Parathyroid adenoma (tissue), 2 donors: ENCODE data around the gene FCHO2.

Experiments
- H2AFZ ChIP-seq: fragments of 300-600 bp; sonication (generic); one replicate; pipeline ENCODE4 v1.7.0; 2017; ENCODE audit warnings: antibody characterized with exemption, mild to moderate bottlenecking
- H3K27ac ChIP-seq: fragments of 300-600 bp; sonication (generic); one replicate; pipeline ENCODE4 v1.7.0; 2017
- H3K27me3 ChIP-seq: fragments of 300-600 bp; sonication (generic); one replicate; pipeline ENCODE4 v1.7.0; 2017; ENCODE audit warnings: low read length; ENCODE audit not compliant: control insufficient read depth, insufficient read depth
- H3K36me3 ChIP-seq: fragments of 300-600 bp; sonication (generic); one replicate; pipeline ENCODE4 v1.7.0; 2017; ENCODE audit warnings: low read length; ENCODE audit not compliant: control insufficient read depth, insufficient read depth
- H3K4me1 ChIP-seq: fragments of 300-600 bp; sonication (generic); one replicate; pipeline ENCODE4 v1.7.0; 2017; ENCODE audit warnings: control low read depth
- H3K4me2 ChIP-seq: fragments of 300-600 bp; sonication (generic); one replicate; pipeline ENCODE4 v1.7.0; 2017; ENCODE audit warnings: low read length
- H3K4me3 ChIP-seq: fragments of 300-600 bp; sonication (generic); one replicate; pipeline ENCODE4 v1.7.0; 2017; ENCODE audit warnings: low read depth, low read length
- H3K79me2 ChIP-seq: fragments of 300-600 bp; sonication (generic); one replicate; pipeline ENCODE4 v1.7.0; 2017; ENCODE audit warnings: control low read depth
- H3K9ac ChIP-seq: fragments of 300-600 bp; sonication (generic); one replicate; pipeline ENCODE4 v1.7.0; 2017; ENCODE audit warnings: mild to moderate bottlenecking
- H3K9me3 ChIP-seq: fragments of 300-600 bp; sonication (generic); one replicate; pipeline ENCODE4 v1.7.0; 2017; ENCODE audit warnings: low read length; ENCODE audit not compliant: control insufficient read depth
- CTCF ChIP-seq: fragments of 300-600 bp; sonication (generic); IDR thresholded peaks from one replicate; pipeline ENCODE4 v1.7.0; 2017; ENCODE audit warnings: antibody characterized with exemption, mild to moderate bottlenecking
- donor health status: primary hyperparathyroidism.

FCHO2 gene

GRCh38 chr5:72985719-72986118 is 29.9 kb downstream of the FCHO2 start:
- H3K4me3 ChIP-seq, result no peak overlapping the region
- no peaks in the 10 kb centered on the region for H3K27me3 ChIP-seq
- H2AFZ ChIP-seq, result no peak overlapping the region
- no peak overlapping the region for H3K27ac ChIP-seq
- no peak overlapping the region for H3K9ac ChIP-seq
- no peaks in the 10 kb centered on the region for H3K36me3 ChIP-seq
- no peaks in the 10 kb centered on the region for H3K4me1 ChIP-seq
- H3K4me2 ChIP-seq, result no peak overlapping the region
- no peak for TF ChIP-seq CTCF
- no peaks in the 10 kb centered on the region for H3K9me3 ChIP-seq
- H3K79me2 ChIP-seq, result peaks cover 2% of the 10 kb centered on the region

- H3K9me3 ChIP-seq, result no peaks in the 10 kb centered on the region
- no peak for TF ChIP-seq CTCF
- H3K36me3 ChIP-seq, result no peaks in the 10 kb centered on the region
Observed at GRCh38 chr5:72988769-72989168, 32.9 kb downstream of the FCHO2 start.

GRCh38 chr5:72991394-72991793 is 35.6 kb downstream of the FCHO2 start:
- no peaks in the 10 kb centered on the region for H3K9me3 ChIP-seq
- no peak overlapping the region for H2AFZ ChIP-seq
- no peaks in the 10 kb centered on the region for H3K4me1 ChIP-seq
- H3K27me3 ChIP-seq, result no peaks in the 10 kb centered on the region
- H3K36me3 ChIP-seq, result no peaks in the 10 kb centered on the region
- no peak overlapping the region for H3K4me2 ChIP-seq
- H3K9ac ChIP-seq, result no peak overlapping the region
- H3K4me3 ChIP-seq, result no peak overlapping the region
- H3K27ac ChIP-seq, result no peak overlapping the region
- TF ChIP-seq CTCF, result no peak
- H3K79me2 ChIP-seq, result peaks cover 2% of the 10 kb centered on the region

More at GRCh38 chr5:72988769-72989168, 32.9 kb downstream of the FCHO2 start:
- H3K4me1 ChIP-seq, result no peaks in the 10 kb centered on the region
- H3K27ac ChIP-seq, result no peak overlapping the region
- H3K4me3 ChIP-seq, result no peak overlapping the region
- H3K79me2 ChIP-seq, result no peaks in the 10 kb centered on the region
- H3K27me3 ChIP-seq, result no peaks in the 10 kb centered on the region
- H3K9ac ChIP-seq, result no peak overlapping the region
- no peak overlapping the region for H3K4me2 ChIP-seq
- H2AFZ ChIP-seq, result no peak overlapping the region

GRCh38 chr5:72994578-72994977 is 38.7 kb downstream of the FCHO2 start:
- H3K4me1 ChIP-seq, result no peaks in the 10 kb centered on the region
- TF ChIP-seq CTCF, result no peak
- H3K4me3 ChIP-seq, result no peak overlapping the region
- H3K36me3 ChIP-seq, result no peaks in the 10 kb centered on the region
- H3K27ac ChIP-seq, result no peak overlapping the region
- peaks cover 4% of the 10 kb centered on the region for H3K79me2 ChIP-seq
- no peak overlapping the region for H3K9ac ChIP-seq
- H3K27me3 ChIP-seq, result no peaks in the 10 kb centered on the region
- H3K9me3 ChIP-seq, result no peaks in the 10 kb centered on the region
- no peak overlapping the region for H2AFZ ChIP-seq
- no peak overlapping the region for H3K4me2 ChIP-seq

GRCh38 chr5:72996632-72997031 is 40.8 kb downstream of the FCHO2 start:
- no peak overlapping the region for H3K27ac ChIP-seq
- no peaks in the 10 kb centered on the region for H3K4me1 ChIP-seq
- H3K36me3 ChIP-seq, result no peaks in the 10 kb centered on the region
- no peak overlapping the region for H3K4me3 ChIP-seq
- TF ChIP-seq CTCF, result no peak
- no peaks in the 10 kb centered on the region for H3K9me3 ChIP-seq
- H3K27me3 ChIP-seq, result no peaks in the 10 kb centered on the region
- H3K79me2 ChIP-seq, result peaks cover 4% of the 10 kb centered on the region
- H3K9ac ChIP-seq, result no peak overlapping the region
- no peak overlapping the region for H2AFZ ChIP-seq
- no peak overlapping the region for H3K4me2 ChIP-seq
